Astrocyte (in vitro differentiated cells and primary cell): ENCODE results near the gene ANKFY1.

Experiments used
- EZH2 ChIP-seq: IDR thresholded peaks from 2 replicates; pipeline ENCODE4 v1.6.1; 2012; ENCODE audit warnings: mild to moderate bottlenecking, low read length, inconsistent platforms; ENCODE audit not compliant: insufficient read depth
- TF ChIP-seq, protein P1 (sequence below): IDR thresholded peaks from 2 replicates; pipeline ENCODE4 v1.5.1; 2011; ENCODE audit warnings: low read depth, mild to moderate bottlenecking, inconsistent platforms, low read length, moderate library complexity; ENCODE audit not compliant: insufficient read depth

DNA sequence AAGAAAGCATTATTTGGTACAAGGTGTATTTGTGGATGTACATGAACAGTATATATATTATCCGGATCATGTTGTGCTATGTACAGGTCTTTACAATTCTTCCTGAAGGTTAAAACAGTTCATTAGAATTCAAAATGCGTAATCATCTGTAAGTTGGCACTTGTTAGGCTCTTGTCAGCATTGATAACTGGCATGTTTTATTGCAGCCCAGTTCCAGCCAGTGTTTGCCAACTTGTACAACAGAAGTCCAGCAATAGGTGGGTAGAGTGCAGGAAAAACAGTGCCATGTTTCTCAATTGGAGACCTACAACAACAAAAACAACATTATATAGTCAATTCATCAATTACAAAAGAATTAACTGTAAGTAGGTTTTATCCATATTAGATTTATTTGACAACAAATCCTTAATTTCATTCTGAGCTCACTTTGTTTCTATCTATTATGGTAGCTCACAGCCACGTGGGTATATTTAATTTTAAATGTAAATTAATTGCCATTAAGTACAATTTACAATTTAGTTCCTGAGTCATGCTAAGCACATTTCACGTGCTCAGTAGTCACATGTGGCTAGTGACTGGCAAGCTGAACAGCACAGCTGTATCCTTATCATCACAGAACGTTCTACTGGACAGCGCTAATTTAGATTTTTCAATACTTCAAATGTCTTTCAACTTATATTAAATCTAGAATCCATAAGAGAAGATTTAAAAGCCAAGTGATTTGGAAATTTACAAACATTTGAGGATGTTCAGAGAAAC lies 8.6 kb upstream of the ANKFY1 start:
- TF ChIP-seq, protein P1, sequence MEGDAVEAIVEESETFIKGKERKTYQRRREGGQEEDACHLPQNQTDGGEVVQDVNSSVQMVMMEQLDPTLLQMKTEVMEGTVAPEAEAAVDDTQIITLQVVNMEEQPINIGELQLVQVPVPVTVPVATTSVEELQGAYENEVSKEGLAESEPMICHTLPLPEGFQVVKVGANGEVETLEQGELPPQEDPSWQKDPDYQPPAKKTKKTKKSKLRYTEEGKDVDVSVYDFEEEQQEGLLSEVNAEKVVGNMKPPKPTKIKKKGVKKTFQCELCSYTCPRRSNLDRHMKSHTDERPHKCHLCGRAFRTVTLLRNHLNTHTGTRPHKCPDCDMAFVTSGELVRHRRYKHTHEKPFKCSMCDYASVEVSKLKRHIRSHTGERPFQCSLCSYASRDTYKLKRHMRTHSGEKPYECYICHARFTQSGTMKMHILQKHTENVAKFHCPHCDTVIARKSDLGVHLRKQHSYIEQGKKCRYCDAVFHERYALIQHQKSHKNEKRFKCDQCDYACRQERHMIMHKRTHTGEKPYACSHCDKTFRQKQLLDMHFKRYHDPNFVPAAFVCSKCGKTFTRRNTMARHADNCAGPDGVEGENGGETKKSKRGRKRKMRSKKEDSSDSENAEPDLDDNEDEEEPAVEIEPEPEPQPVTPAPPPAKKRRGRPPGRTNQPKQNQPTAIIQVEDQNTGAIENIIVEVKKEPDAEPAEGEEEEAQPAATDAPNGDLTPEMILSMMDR = no peak
- TF ChIP-seq EZH2 = no peak
